ENCODE measurements around the gene SYCN.

DNA sequence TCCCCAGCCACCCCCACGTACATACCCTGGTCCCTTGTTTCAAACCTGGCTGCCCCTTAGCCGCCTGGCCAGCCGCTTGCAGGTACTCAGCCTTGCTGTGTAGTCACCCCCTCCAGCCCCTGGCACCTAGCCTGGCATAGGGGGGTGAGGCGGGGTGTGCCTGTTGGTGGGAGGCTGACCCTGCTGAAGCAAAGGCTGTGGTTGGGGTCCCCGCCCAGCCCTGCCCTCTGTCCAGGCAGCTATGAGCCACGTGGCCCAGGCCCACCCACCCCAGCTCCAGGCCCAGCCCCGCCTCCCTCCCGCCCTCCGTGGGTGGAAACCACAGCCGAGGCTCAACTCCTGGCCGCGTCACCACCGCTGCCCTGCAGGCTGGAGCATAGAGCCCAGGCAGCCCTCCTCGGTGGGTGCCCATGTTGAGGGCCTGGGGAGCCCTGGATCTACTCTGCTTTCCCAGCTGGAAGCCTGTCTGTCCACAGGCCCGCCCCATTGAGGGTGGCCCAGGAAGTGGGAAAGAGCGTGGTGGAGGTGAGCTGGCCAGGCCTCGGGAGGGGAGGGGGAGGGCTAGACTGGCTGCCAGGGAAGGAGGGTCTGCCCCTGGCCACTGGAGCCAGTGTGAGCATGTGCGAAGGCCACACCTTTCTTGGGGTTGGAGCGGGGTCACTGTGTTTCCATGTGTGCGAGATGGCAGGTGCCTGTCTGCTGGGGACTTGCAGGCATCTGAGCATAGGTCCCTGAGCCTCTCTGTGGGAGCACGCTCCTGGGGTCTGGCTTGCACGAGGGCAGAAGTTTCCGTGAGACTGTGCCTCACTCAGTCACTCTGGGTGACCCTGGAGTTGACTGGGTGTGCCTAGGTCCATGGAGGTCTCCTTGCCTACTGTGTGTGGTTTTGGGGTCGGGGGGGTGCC, 47.5 kb downstream of the SYCN start:
- TF ChIP-seq, protein P1, sequence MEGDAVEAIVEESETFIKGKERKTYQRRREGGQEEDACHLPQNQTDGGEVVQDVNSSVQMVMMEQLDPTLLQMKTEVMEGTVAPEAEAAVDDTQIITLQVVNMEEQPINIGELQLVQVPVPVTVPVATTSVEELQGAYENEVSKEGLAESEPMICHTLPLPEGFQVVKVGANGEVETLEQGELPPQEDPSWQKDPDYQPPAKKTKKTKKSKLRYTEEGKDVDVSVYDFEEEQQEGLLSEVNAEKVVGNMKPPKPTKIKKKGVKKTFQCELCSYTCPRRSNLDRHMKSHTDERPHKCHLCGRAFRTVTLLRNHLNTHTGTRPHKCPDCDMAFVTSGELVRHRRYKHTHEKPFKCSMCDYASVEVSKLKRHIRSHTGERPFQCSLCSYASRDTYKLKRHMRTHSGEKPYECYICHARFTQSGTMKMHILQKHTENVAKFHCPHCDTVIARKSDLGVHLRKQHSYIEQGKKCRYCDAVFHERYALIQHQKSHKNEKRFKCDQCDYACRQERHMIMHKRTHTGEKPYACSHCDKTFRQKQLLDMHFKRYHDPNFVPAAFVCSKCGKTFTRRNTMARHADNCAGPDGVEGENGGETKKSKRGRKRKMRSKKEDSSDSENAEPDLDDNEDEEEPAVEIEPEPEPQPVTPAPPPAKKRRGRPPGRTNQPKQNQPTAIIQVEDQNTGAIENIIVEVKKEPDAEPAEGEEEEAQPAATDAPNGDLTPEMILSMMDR (IDR thresholded peaks at IDR 0.05), result no peak
- TF ChIP-seq POLR2AphosphoS5 (IDR thresholded peaks at IDR 0.05), result no peak

All from upper lobe of left lung (tissue), 4 donors.